ENCODE measurements around the gene C9orf72.

GRCh38 chr9:27549196-27549755 is 24.0 kb downstream of the C9orf72 start:
- TF ChIP-seq, protein P1, sequence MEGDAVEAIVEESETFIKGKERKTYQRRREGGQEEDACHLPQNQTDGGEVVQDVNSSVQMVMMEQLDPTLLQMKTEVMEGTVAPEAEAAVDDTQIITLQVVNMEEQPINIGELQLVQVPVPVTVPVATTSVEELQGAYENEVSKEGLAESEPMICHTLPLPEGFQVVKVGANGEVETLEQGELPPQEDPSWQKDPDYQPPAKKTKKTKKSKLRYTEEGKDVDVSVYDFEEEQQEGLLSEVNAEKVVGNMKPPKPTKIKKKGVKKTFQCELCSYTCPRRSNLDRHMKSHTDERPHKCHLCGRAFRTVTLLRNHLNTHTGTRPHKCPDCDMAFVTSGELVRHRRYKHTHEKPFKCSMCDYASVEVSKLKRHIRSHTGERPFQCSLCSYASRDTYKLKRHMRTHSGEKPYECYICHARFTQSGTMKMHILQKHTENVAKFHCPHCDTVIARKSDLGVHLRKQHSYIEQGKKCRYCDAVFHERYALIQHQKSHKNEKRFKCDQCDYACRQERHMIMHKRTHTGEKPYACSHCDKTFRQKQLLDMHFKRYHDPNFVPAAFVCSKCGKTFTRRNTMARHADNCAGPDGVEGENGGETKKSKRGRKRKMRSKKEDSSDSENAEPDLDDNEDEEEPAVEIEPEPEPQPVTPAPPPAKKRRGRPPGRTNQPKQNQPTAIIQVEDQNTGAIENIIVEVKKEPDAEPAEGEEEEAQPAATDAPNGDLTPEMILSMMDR (IDR thresholded peaks at IDR 0.05), result no peak
- no peak for TF ChIP-seq POLR2A (IDR thresholded peaks at IDR 0.05)
- TF ChIP-seq EP300 (IDR thresholded peaks at IDR 0.05), result no peak
